ENCODE data around the gene TTPAL.
A peak's percentile ranks its signal among the peaks of the same experiment; 100 is the strongest.

The TTPAL gene

GRCh38 chr20:44495802-44496481 is 20.3 kb downstream of the TTPAL start:
- CTCF ChIA-PET, result interaction anchor here (0.6 to 2.3 kb wide), 9 partner anchors 11 to 187 kb away, joined by 3 to 7 read pairs (median 3); partner anchors contain the start of gene TTPAL
- DNase-seq (ENCODE audit: low read depth, low spot score), result peak; percentile 97
- H3K4me3 ChIP-seq (ENCODE audit: low read depth, low read length), result no peak overlapping the region
- TF ChIP-seq, protein P1, sequence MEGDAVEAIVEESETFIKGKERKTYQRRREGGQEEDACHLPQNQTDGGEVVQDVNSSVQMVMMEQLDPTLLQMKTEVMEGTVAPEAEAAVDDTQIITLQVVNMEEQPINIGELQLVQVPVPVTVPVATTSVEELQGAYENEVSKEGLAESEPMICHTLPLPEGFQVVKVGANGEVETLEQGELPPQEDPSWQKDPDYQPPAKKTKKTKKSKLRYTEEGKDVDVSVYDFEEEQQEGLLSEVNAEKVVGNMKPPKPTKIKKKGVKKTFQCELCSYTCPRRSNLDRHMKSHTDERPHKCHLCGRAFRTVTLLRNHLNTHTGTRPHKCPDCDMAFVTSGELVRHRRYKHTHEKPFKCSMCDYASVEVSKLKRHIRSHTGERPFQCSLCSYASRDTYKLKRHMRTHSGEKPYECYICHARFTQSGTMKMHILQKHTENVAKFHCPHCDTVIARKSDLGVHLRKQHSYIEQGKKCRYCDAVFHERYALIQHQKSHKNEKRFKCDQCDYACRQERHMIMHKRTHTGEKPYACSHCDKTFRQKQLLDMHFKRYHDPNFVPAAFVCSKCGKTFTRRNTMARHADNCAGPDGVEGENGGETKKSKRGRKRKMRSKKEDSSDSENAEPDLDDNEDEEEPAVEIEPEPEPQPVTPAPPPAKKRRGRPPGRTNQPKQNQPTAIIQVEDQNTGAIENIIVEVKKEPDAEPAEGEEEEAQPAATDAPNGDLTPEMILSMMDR (IDR thresholded peaks at IDR 0.05; ENCODE audit: insufficient read depth, low read length, missing control alignments), result no peak
- POLR2A ChIA-PET, result interaction anchor here (2.1 kb wide), 1 partner anchor 20 kb away, joined by 6 read pairs; the partner anchor contains the start of gene TTPAL

- ChIA-PET CTCF (interaction anchor here (1.3 to 1.6 kb wide), 4 partner anchors 10 to 186 kb away, joined by 3 to 4 read pairs (median 3); no protein-coding TSS in a partner anchor), POLR2A (no interaction called here)
- no peak overlapping the region for H3K4me3 ChIP-seq (ENCODE audit: low read depth, low read length)
- TF ChIP-seq, protein P1 (IDR thresholded peaks at IDR 0.05; ENCODE audit: insufficient read depth, low read length, missing control alignments), result no peak
- peak; percentile 78 for DNase-seq (ENCODE audit: low read depth, low spot score)
Observed at GRCh38 chr20:44496976-44497375, 21.3 kb downstream of the TTPAL start.

DNA sequence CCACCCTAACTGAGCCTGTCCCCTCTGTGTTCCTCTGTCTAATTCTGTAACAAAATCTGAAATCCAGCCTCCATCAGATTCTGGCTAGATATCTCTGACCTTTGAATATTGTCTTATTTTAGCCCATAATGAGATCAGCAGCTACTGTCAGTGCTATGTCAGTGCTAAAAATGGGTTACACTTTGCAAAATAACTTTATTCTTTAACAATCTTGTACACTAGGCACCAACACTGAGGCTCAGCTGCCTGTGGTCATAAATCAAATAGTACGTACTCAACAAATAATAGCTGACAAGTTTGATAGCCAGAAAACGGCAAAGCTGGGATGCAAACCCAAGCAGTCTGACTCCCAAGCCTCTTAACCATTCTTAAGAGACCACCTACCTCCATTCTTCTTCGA is 22.1 kb downstream of the TTPAL start:
- ChIA-PET POLR2A (no interaction called here), CTCF (interaction anchor here (1.3 to 1.6 kb wide), 2 partner anchors 21 to 79 kb away, joined by 3 read pairs; no protein-coding TSS in a partner anchor)
- no peak for DNase-seq (ENCODE audit: low read depth, low spot score)
- TF ChIP-seq, protein P1 (IDR thresholded peaks at IDR 0.05; ENCODE audit: insufficient read depth, low read length, missing control alignments), result no peak
- no peak overlapping the region for H3K4me3 ChIP-seq (ENCODE audit: low read depth, low read length)

- ChIA-PET POLR2A (no interaction called here), CTCF (interaction anchor here (0.7 to 2.1 kb wide), 2 partner anchors 11 to 285 kb away, joined by 3 to 5 read pairs; no protein-coding TSS in a partner anchor)
- no peak overlapping the region for H3K4me3 ChIP-seq (ENCODE audit: low read depth, low read length)
- DNase-seq (ENCODE audit: low read depth, low spot score), result no peak
- TF ChIP-seq, protein P1 (IDR thresholded peaks at IDR 0.05; ENCODE audit: insufficient read depth, low read length, missing control alignments), result no peak
Observed at GRCh38 chr20:44500221-44500620, 24.5 kb downstream of the TTPAL start.

DNA sequence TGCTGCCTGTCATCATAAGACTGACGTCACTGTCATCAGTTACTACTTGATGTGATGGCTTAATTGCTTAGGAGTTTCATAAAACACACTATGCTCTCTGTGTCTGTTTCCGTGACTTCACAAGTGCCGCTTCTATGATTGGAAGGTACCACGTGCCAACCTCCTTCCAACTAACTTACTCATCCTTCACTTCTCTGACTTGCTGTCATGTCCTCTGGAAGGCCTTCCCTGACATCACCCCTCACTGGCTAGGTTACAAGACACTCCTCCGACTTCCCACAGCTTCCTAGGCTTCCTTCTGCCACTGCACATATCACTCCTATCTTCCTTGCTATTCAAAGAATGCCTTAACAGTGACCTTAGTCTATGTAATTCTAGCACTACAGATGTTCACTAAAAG is 25.8 kb downstream of the TTPAL start:
- peak; percentile 91 for DNase-seq (ENCODE audit: low read depth, low spot score)
- CTCF ChIA-PET, result interaction anchor here (2.1 kb wide), 1 partner anchor 9 kb away, joined by 5 read pairs; no protein-coding TSS in a partner anchor
- no peak overlapping the region for H3K4me3 ChIP-seq (ENCODE audit: low read depth, low read length)
- POLR2A ChIA-PET, result no interaction called here
- TF ChIP-seq, protein P1 (IDR thresholded peaks at IDR 0.05; ENCODE audit: insufficient read depth, low read length, missing control alignments), result no peak

GRCh38 chr20:44502968-44503367 is 27.3 kb downstream of the TTPAL start:
- no peak for DNase-seq (ENCODE audit: low read depth, low spot score)
- ChIA-PET CTCF (interaction anchor here (0.9 to 1.7 kb wide), 7 partner anchors 9 to 107 kb away, joined by 3 to 8 read pairs (median 4); no protein-coding TSS in a partner anchor), POLR2A (no interaction called here)
- no peak overlapping the region for H3K4me3 ChIP-seq (ENCODE audit: low read depth, low read length)
- TF ChIP-seq, protein P1 (IDR thresholded peaks at IDR 0.05; ENCODE audit: insufficient read depth, low read length, missing control alignments), result no peak
